Frontal cortex (tissue), 4 donors: ENCODE measurements around the gene MTNR1B. TPM values are rescaled to one million over a fixed set of nuclear protein-coding genes. Genes with fewer than 3 reads are reported as not detected.

Source experiments
- DNase-seq, 2 donors: peaks; one replicate each; pipeline ENCODE4 v3.0.0; 2012; ENCODE audit warnings: low spot score in 2 of 2
- FAIRE-seq: peaks from 2 replicates; lab custom pipeline; 2012; peaks lifted over from hg19 to GRCh38; lab: Jason Lieb, UNC
- total RNA-seq: library from RNA; depleted of rRNA; stranded (reverse); fragments of >200 nt; gene quantifications from one replicate; pipeline ENCODE4 v1.2.3, GENCODE V29; 2014
- donor health status: control.
- donor health status: control.
- donor health status: control.

The MTNR1B gene
- total RNA-seq: not detected

GRCh38 chr11:92969634-92970347, at the start of gene MTNR1B:
Gene MTNR1B (plus strand): TSS chr11:92969651. CDS start chr11:92969726, 75 bp downstream.
- FAIRE-seq: no peak
- DNase-seq: peak in 1 of 2 donors; percentile 32

GRCh38 chr11:92920331-92920730, 49.1 kb upstream of the MTNR1B start:
- DNase-seq: no peak
- no peak for FAIRE-seq

- FAIRE-seq (no peak), DNase-seq (no peak)
Observed at GRCh38 chr11:92922731-92923130, 46.7 kb upstream of the MTNR1B start.

- DNase-seq (no peak), FAIRE-seq (no peak)
Observed at GRCh38 chr11:92929246-92929645, 40.2 kb upstream of the MTNR1B start.

- no peak for FAIRE-seq
- DNase-seq: no peak
Observed at GRCh38 chr11:92929653-92930052, 39.8 kb upstream of the MTNR1B start.

GRCh38 chr11:92931746-92932422, 37.6 kb upstream of the MTNR1B start:
- FAIRE-seq (no peak), DNase-seq (no peak)

- DNase-seq (no peak), FAIRE-seq (no peak)
Observed at GRCh38 chr11:92939305-92939704, 30.1 kb upstream of the MTNR1B start.

- DNase-seq (peak in 1 of 2 donors; percentile 43), FAIRE-seq (no peak)
Observed at GRCh38 chr11:92941676-92942571, 27.5 kb upstream of the MTNR1B start.

- FAIRE-seq (no peak), DNase-seq (no peak)
Observed at GRCh38 chr11:92946707-92947106, 22.7 kb upstream of the MTNR1B start.

- DNase-seq: no peak
- no peak for FAIRE-seq
Observed at GRCh38 chr11:92948116-92948515, 21.3 kb upstream of the MTNR1B start.

GRCh38 chr11:92954003-92954402, 15.4 kb upstream of the MTNR1B start:
- no peak for FAIRE-seq
- DNase-seq: no peak

GRCh38 chr11:92955860-92956259, 13.6 kb upstream of the MTNR1B start:
- DNase-seq: no peak
- FAIRE-seq: no peak

- DNase-seq (no peak), FAIRE-seq (no peak)
Observed at GRCh38 chr11:92960886-92961285, 8.6 kb upstream of the MTNR1B start.

GRCh38 chr11:92962446-92962845, 7.0 kb upstream of the MTNR1B start:
- DNase-seq: no peak
- FAIRE-seq: no peak

- DNase-seq: no peak
- FAIRE-seq: no peak
Observed at GRCh38 chr11:92964471-92964870, 5.0 kb upstream of the MTNR1B start.

GRCh38 chr11:92965196-92965595, 4.3 kb upstream of the MTNR1B start:
- FAIRE-seq (no peak), DNase-seq (no peak)

GRCh38 chr11:92967178-92967577, 2.3 kb upstream of the MTNR1B start:
- DNase-seq (no peak), FAIRE-seq (no peak)

GRCh38 chr11:92967867-92968266, 1.6 kb upstream of the MTNR1B start:
- no peak for DNase-seq

GRCh38 chr11:92969293-92969633, 188 bp upstream of the MTNR1B start:
- FAIRE-seq (no peak), DNase-seq (no peak)

More at GRCh38 chr11:92967867-92968266, 1.6 kb upstream of the MTNR1B start:
- no peak for FAIRE-seq

GRCh38 chr11:92972248-92972647, 2.8 kb downstream of the MTNR1B start:
- no peak for DNase-seq
- no peak for FAIRE-seq

GRCh38 chr11:92975285-92975684, 5.8 kb downstream of the MTNR1B start:
- no peak for FAIRE-seq
- no peak for DNase-seq
